ENCODE measurements around the gene KRT84. TPM values are rescaled to one million over a fixed set of nuclear protein-coding genes. Genes with fewer than 3 reads are reported as not detected.

Gene KRT84
- total RNA-seq, 1 donor from 2014 or later, result not detected

DNA sequence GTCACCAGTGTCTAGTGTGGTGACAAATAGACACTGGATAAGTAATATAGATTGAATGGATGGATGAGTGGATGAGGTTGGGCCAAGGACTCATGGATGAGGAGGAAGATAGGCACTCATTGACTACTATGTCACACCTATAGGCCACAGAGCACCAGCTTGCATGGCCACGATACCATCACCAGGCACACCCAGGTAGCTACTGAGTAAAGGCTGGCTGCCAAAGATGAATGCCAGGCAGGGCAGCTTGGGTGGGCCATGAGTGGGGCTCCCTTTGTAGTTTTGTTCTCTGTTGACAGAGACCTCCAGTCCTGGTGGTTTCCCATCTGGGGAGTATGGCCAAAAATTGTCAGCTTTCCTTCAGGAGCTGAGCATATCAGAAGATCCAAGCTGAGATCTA lies 53.1 kb downstream of the KRT84 start:
- no peak for DNase-seq (ENCODE audit: low spot score)
- intact Hi-C loops (cut with DNase I), result no loop called here

GRCh38 chr12:52331833-52332232 lies 53.6 kb downstream of the KRT84 start:
- DNase-seq (ENCODE audit: low spot score), result no peak
- intact Hi-C loops (cut with DNase I), result no loop called here

GRCh38 chr12:52331039-52331438 lies 54.4 kb downstream of the KRT84 start:
- no peak for DNase-seq (ENCODE audit: low spot score)
- intact Hi-C loops (cut with DNase I), result no loop called here

DNA sequence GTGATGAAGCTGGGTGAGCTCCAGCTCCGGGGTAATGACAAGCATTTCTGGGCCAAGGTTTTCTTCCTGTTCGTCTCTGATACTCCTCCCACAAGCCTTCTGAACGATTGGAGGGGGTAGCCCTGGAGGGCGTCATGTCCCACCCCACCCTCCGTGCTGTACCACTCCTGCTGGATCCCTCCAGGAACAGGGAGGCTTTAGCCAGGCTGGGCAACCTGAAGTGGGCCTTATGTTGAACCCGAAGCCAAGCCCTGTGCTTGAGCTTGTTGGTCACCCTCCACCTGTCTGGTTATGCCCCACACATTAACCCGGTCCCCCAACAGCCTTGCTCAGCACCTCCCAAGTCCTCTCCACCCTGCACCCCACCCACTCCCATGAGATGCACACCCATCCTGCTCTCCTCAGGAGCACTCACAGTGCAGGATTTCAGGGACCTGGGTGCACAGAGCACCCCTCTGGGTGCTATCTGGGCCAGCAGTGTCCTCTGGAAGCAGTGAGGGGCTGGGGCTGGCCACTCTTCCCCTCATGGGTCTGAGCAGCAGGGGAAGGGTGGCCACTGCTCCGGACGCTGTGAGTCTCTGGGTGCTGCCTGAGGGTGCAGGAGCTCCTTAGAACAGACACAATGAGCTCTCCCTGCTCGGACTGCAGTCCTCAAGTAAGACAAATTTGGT lies 57.5 kb downstream of the KRT84 start:
- DNase-seq (ENCODE audit: low spot score), result no peak
- intact Hi-C loops (cut with DNase I), result loop anchor here (1.0 kb wide), 1 partner anchor 172 kb away; no protein-coding TSS in a partner anchor

Other genes starting within 250 kb of the KRT84 start
- 1.2 TPM for gene KRT80, start 193.6 kb downstream of the KRT84 start, total RNA-seq
- gene KRT7, start 152.4 kb downstream of the KRT84 start, total RNA-seq, result 1.2 TPM
- not detected for gene KRT86, start 111.0 kb downstream of the KRT84 start, total RNA-seq
- not detected for gene KRT81, start 94.1 kb downstream of the KRT84 start, total RNA-seq
- not detected for gene KRT83, start 64.3 kb downstream of the KRT84 start, total RNA-seq
- not detected for gene KRT85, start 18.2 kb downstream of the KRT84 start, total RNA-seq
- not detected for gene KRT82, start 20.7 kb upstream of the KRT84 start, total RNA-seq
- not detected for gene KRT75, start 48.7 kb upstream of the KRT84 start, total RNA-seq
- gene KRT6B, start 66.5 kb upstream of the KRT84 start, total RNA-seq, result not detected
- not detected for gene KRT6C, start 88.2 kb upstream of the KRT84 start, total RNA-seq
- gene KRT6A, start 107.6 kb upstream of the KRT84 start, total RNA-seq, result not detected
- gene KRT5, start 134.7 kb upstream of the KRT84 start, total RNA-seq, result not detected
- not detected for gene KRT71, start 167.5 kb upstream of the KRT84 start, total RNA-seq
- gene KRT74, start 188.2 kb upstream of the KRT84 start, total RNA-seq, result not detected
- gene KRT72, start 215.8 kb upstream of the KRT84 start, total RNA-seq, result not detected
- not detected for gene KRT73, start 232.9 kb upstream of the KRT84 start, total RNA-seq